ENCODE measurements around the gene ANKHD1.
"Not testable (repeated sequence)": the region's sequence is repeated elsewhere in the genome, so short reads cannot be mapped to it uniquely, and the experiment has no call there.

ANKHD1 gene

GRCh38 chr5:140432212-140432611 lies 30.6 kb downstream of the ANKHD1 start:
- no peak overlapping the region for H3K27ac ChIP-seq
- TF ChIP-seq CTCF (conservative IDR thresholded peaks at IDR 0.05) = no peak

GRCh38 chr5:140432916-140433315 lies 31.3 kb downstream of the ANKHD1 start:
- H3K27ac ChIP-seq = no peak overlapping the region
- TF ChIP-seq CTCF (conservative IDR thresholded peaks at IDR 0.05) = no peak

- H3K27ac ChIP-seq = not testable (repeated sequence)
Observed at GRCh38 chr5:140457368-140457767, 55.7 kb downstream of the ANKHD1 start.

- no peak for TF ChIP-seq CTCF (conservative IDR thresholded peaks at IDR 0.05)
- no peak overlapping the region for H3K27ac ChIP-seq
Observed at GRCh38 chr5:140466981-140467742, 65.5 kb downstream of the ANKHD1 start.

- H3K27ac ChIP-seq = no peak overlapping the region
- TF ChIP-seq CTCF (conservative IDR thresholded peaks at IDR 0.05) = no peak
Observed at GRCh38 chr5:140468188-140468587, 66.6 kb downstream of the ANKHD1 start.

- no peak for TF ChIP-seq CTCF (conservative IDR thresholded peaks at IDR 0.05)
- H3K27ac ChIP-seq = no peak overlapping the region
Observed at GRCh38 chr5:140469259-140469658, 67.6 kb downstream of the ANKHD1 start.

- TF ChIP-seq CTCF (conservative IDR thresholded peaks at IDR 0.05) = no peak
- peak overlapping the region; percentile 55 for H3K27ac ChIP-seq
Observed at GRCh38 chr5:140480310-140481014, 78.8 kb downstream of the ANKHD1 start.

GRCh38 chr5:140481758-140482157 lies 80.1 kb downstream of the ANKHD1 start:
- peak overlapping the region; percentile 55; the same call in 1 of the 2 replicates for H3K27ac ChIP-seq
- no peak for TF ChIP-seq CTCF (conservative IDR thresholded peaks at IDR 0.05)
